ENCODE results near the gene PPP3R1. TPM values are rescaled to one million over a fixed set of nuclear protein-coding genes. Genes with fewer than 3 reads are reported as not detected.

PPP3R1 gene
- total RNA-seq, 4 donors from 2014 or later = 25.8 to 32.7 (median 28.2) TPM

GRCh38 chr2:68151037-68151436, 101.3 kb downstream of the PPP3R1 start:
- Histone ChIP-seq H3K9me3 (no peaks in the 10 kb centered on the region), H3K27me3 (no peaks in the 10 kb centered on the region), H3K27ac (no peak overlapping the region), H3K4me3 (no peak overlapping the region), H3K36me3 (no peaks in the 10 kb centered on the region), H3K4me1 (peaks cover 4 to 20% (median 8%) of the 10 kb centered on the region in 3 donors)
- intact Hi-C loops (cut with DNase I) = no loop called here
- no peak for DNase-seq
- TF ChIP-seq POLR2A (IDR thresholded peaks at IDR 0.05) = no peak
- TF ChIP-seq CTCF (IDR thresholded peaks at IDR 0.05) = no peak

GRCh38 chr2:68141875-68142274, 110.5 kb downstream of the PPP3R1 start:
- Histone ChIP-seq H3K4me1 (no peaks in the 10 kb centered on the region), H3K4me3 (no peak overlapping the region), H3K27me3 (no peaks in the 10 kb centered on the region), H3K27ac (no peak overlapping the region), H3K36me3 (peaks cover 0 to 49% (median 0%) of the 10 kb centered on the region in 3 donors), H3K9me3 (no peaks in the 10 kb centered on the region)
- intact Hi-C loops (cut with DNase I) = no loop called here
- no peak for DNase-seq
- 86 to 93% methylated on average over 2 of the region's 2 CpGs for WGBS, 2 donors
- TF ChIP-seq POLR2A (IDR thresholded peaks at IDR 0.05) (no peak), CTCF (IDR thresholded peaks at IDR 0.05) (no peak)

- 75 to 85% methylated on average over 7 of the region's 7 CpGs for WGBS, 2 donors
- intact Hi-C loops (cut with DNase I) = no loop called here
- DNase-seq = no peak
Measured at GRCh38 chr2:68135448-68136320, 116.6 kb downstream of the PPP3R1 start.

GRCh38 chr2:68134554-68134953, 117.8 kb downstream of the PPP3R1 start:
- WGBS, 2 donors = 92 to 95% methylated on average over 6 of the region's 6 CpGs

More at GRCh38 chr2:68135448-68136320, 116.6 kb downstream of the PPP3R1 start:
- Histone ChIP-seq H3K36me3 (peaks cover 0 to 84% (median 0%) of the 10 kb centered on the region in 3 donors), H3K27ac (no peak overlapping the region), H3K4me3 (no peak overlapping the region), H3K9me3 (no peaks in the 10 kb centered on the region), H3K27me3 (no peaks in the 10 kb centered on the region), H3K4me1 (no peaks in the 10 kb centered on the region)
- TF ChIP-seq POLR2A (IDR thresholded peaks at IDR 0.05) (no peak), CTCF (IDR thresholded peaks at IDR 0.05) (no peak)

More at GRCh38 chr2:68134554-68134953, 117.8 kb downstream of the PPP3R1 start:
- Histone ChIP-seq H3K36me3 (peaks cover 0 to 84% (median 0%) of the 10 kb centered on the region in 3 donors), H3K9me3 (no peaks in the 10 kb centered on the region), H3K27me3 (no peaks in the 10 kb centered on the region), H3K4me3 (no peak overlapping the region), H3K27ac (no peak overlapping the region), H3K4me1 (no peaks in the 10 kb centered on the region)
- intact Hi-C loops (cut with DNase I) = no loop called here
- DNase-seq = no peak
- no peak for TF ChIP-seq POLR2A (IDR thresholded peaks at IDR 0.05)
- TF ChIP-seq CTCF (IDR thresholded peaks at IDR 0.05) = no peak

Data from esophagus squamous epithelium (tissue), 5 donors.